Ectodermal cell (in vitro differentiated cells): ENCODE results near the gene SIVA1.

Experiments
- H3K27ac ChIP-seq: 2 replicates; pipeline ENCODE4 v1.7.0; 2013; ENCODE audit warnings: mild to moderate bottlenecking, low read depth, low read length; ENCODE audit not compliant: insufficient read depth, poor library complexity, severe bottlenecking
- H3K27me3 ChIP-seq: 2 replicates; pipeline ENCODE4 v1.7.0; 2013; ENCODE audit warnings: mild to moderate bottlenecking, low read length; ENCODE audit not compliant: insufficient read depth, control insufficient read depth, poor library complexity, severe bottlenecking
- H3K36me3 ChIP-seq: one replicate; pipeline ENCODE4 v1.7.0; 2013; ENCODE audit warnings: low read length; ENCODE audit not compliant: control insufficient read depth, insufficient read depth
- H3K4me1 ChIP-seq: one replicate; pipeline ENCODE4 v1.7.0; 2013; ENCODE audit warnings: low read length; ENCODE audit not compliant: control insufficient read depth, insufficient read depth
- H3K4me3 ChIP-seq: 2 replicates; pipeline ENCODE4 v1.7.0; 2013; ENCODE audit warnings: low read depth, low read length, control low read depth; ENCODE audit not compliant: insufficient read depth
- H3K9me3 ChIP-seq: 2 replicates; pipeline ENCODE4 v1.7.0; 2013; ENCODE audit warnings: mild to moderate bottlenecking, low read length, moderate library complexity; ENCODE audit not compliant: control insufficient read depth
- WGBS, 2 experiments: methylation state at CpG; one replicate each; pipeline ENCODE4 v1.1.7; 2013; ENCODE audit warnings: missing lambda C conversion rate in 2 of 2; 5-methylcytosine and 5-hydroxymethylcytosine counted together

SIVA1 gene

GRCh38 chr14:104792945-104793702 lies 40.2 kb downstream of the SIVA1 start:
- H3K36me3 ChIP-seq, result no peaks in the 10 kb centered on the region
- WGBS, 2 experiments, result 87 to 89% methylated on average over 16 of the region's 16 CpGs
- H3K27me3 ChIP-seq, result peaks cover 24% of the 10 kb centered on the region
- no peak overlapping the region for H3K27ac ChIP-seq
- no peak overlapping the region for H3K4me3 ChIP-seq
- peaks cover 29% of the 10 kb centered on the region for H3K4me1 ChIP-seq
- no peaks in the 10 kb centered on the region for H3K9me3 ChIP-seq

GRCh38 chr14:104793703-104793959 lies 40.7 kb downstream of the SIVA1 start:
- WGBS, 2 experiments, result 72 to 74% methylated on average over 2 of the region's 2 CpGs
- no peak overlapping the region for H3K27ac ChIP-seq
- H3K4me1 ChIP-seq, result peaks cover 29% of the 10 kb centered on the region

GRCh38 chr14:104794099-104794498 lies 41.2 kb downstream of the SIVA1 start:
- Histone ChIP-seq H3K27ac (no peak overlapping the region), H3K9me3 (no peaks in the 10 kb centered on the region), H3K4me3 (peak overlapping the region; percentile 44), H3K36me3 (no peaks in the 10 kb centered on the region), H3K4me1 (peaks cover 29% of the 10 kb centered on the region), H3K27me3 (peaks cover 34% of the 10 kb centered on the region)
- WGBS, 2 experiments, result 33 to 38% methylated on average over 15 of the region's 15 CpGs

More at GRCh38 chr14:104793703-104793959, 40.7 kb downstream of the SIVA1 start:
- no peaks in the 10 kb centered on the region for H3K36me3 ChIP-seq
- H3K4me3 ChIP-seq, result peak overlapping the region; percentile 44
- H3K9me3 ChIP-seq, result no peaks in the 10 kb centered on the region
- H3K27me3 ChIP-seq, result peaks cover 29% of the 10 kb centered on the region

- peaks cover 29% of the 10 kb centered on the region for H3K4me1 ChIP-seq
- H3K9me3 ChIP-seq, result no peaks in the 10 kb centered on the region
- H3K4me3 ChIP-seq, result peak overlapping the region; percentile 44
- 9 to 10% methylated on average over 16 of the region's 16 CpGs for WGBS, 2 experiments
- peaks cover 39% of the 10 kb centered on the region for H3K27me3 ChIP-seq
- no peaks in the 10 kb centered on the region for H3K36me3 ChIP-seq
- H3K27ac ChIP-seq, result no peak overlapping the region
These were observed 41.7 kb downstream of the SIVA1 start for GRCh38 chr14:104794631-104794992.

- Histone ChIP-seq H3K36me3 (no peaks in the 10 kb centered on the region), H3K4me1 (peaks cover 35% of the 10 kb centered on the region), H3K27ac (no peak within 1 kb of the TSS), H3K27me3 (peaks cover 44% of the 10 kb centered on the region), H3K9me3 (no peaks in the 10 kb centered on the region), H3K4me3 (peak within 1 kb of the TSS; percentile 44)
- 0% methylated on average over 123 of the region's 124 CpGs for WGBS, 2 experiments
These were observed 42.2 kb downstream of the SIVA1 start, which contains the start of gene AKT1 for GRCh38 chr14:104794993-104795780. Gene AKT1 (minus strand): TSS chr14:104795748. CDS start chr14:104792643, 3,105 bp downstream.

GRCh38 chr14:104795781-104796686 lies 43.1 kb downstream of the SIVA1 start:
- peaks cover 50% of the 10 kb centered on the region for H3K27me3 ChIP-seq
- no peak overlapping the region for H3K27ac ChIP-seq

GRCh38 chr14:104796687-104797081 lies 43.7 kb downstream of the SIVA1 start:
- WGBS, 2 experiments, result 61 to 66% methylated on average over 6 of the region's 6 CpGs
- Histone ChIP-seq H3K27me3 (peaks cover 57% of the 10 kb centered on the region), H3K36me3 (no peaks in the 10 kb centered on the region), H3K4me1 (peaks cover 41% of the 10 kb centered on the region), H3K9me3 (no peaks in the 10 kb centered on the region), H3K27ac (no peak overlapping the region), H3K4me3 (no peak overlapping the region)

More at GRCh38 chr14:104795781-104796686, 43.1 kb downstream of the SIVA1 start:
- peak overlapping the region; percentile 37 for H3K4me3 ChIP-seq
- 8 to 10% methylated on average over 55 of the region's 55 CpGs for WGBS, 2 experiments
- peaks cover 36% of the 10 kb centered on the region for H3K4me1 ChIP-seq
- no peaks in the 10 kb centered on the region for H3K9me3 ChIP-seq
- no peaks in the 10 kb centered on the region for H3K36me3 ChIP-seq

- Histone ChIP-seq H3K4me1 (peaks cover 41% of the 10 kb centered on the region), H3K27ac (no peak overlapping the region), H3K4me3 (no peak overlapping the region), H3K36me3 (no peaks in the 10 kb centered on the region), H3K27me3 (peaks cover 64% of the 10 kb centered on the region), H3K9me3 (no peaks in the 10 kb centered on the region)
- 34% methylated on average over 18 of the region's 18 CpGs for WGBS, 2 experiments
These were observed 44.4 kb downstream of the SIVA1 start for GRCh38 chr14:104797115-104798044.
